PC-9 (cell line): ENCODE data around the gene PGA5.
"Not testable (repeated sequence)": the region's sequence is repeated elsewhere in the genome, so short reads cannot be mapped to it uniquely, and the experiment has no call there.

Experiments
- CTCF ChIP-seq: fragments of 200-600 bp; sonication (generic); conservative IDR thresholded peaks from 2 replicates; pipeline ENCODE4 v1.6.1; 2017; ENCODE audit warnings: mixed run types, antibody characterized with exemption, mild to moderate bottlenecking, moderate library complexity
- EZH2 ChIP-seq: fragments of 200-600 bp; sonication (generic); IDR thresholded peaks from 2 replicates; pipeline ENCODE4 v1.8.0; 2017; ENCODE audit warnings: antibody characterized with exemption, low read depth

GRCh38 chr11:61218306-61218705 is 22.7 kb upstream of the PGA5 start:
- TF ChIP-seq CTCF, EZH2: not testable (repeated sequence)
